Neural cell (in vitro differentiated cells): ENCODE results near the gene GTPBP3. TPM values are rescaled to one million over a fixed set of nuclear protein-coding genes. Genes with fewer than 3 reads are reported as not detected.

Experiments used
- H2AFZ ChIP-seq: fragments of 200-600, 300-800 bp; sonication (generic), shearing (Covaris generic); 2 replicates; pipeline ENCODE4 v1.6.0; 2014; ENCODE audit warnings: low read depth, mild to moderate bottlenecking, antibody characterized with exemption, low read length, moderate library complexity
- H3F3A ChIP-seq: fragments of 200-600 bp; shearing (Covaris generic); 2 replicates; pipeline ENCODE4 v1.6.1; 2016; ENCODE audit warnings: mild to moderate bottlenecking, moderate library complexity, mixed read lengths, antibody characterized with exemption, low read length; ENCODE audit not compliant: insufficient read depth, poor library complexity, severe bottlenecking
- H3K27ac ChIP-seq: fragments of 200-600, 300-800 bp; sonication (generic), shearing (Covaris generic); 2 replicates; pipeline ENCODE4 v1.5.1; 2014; ENCODE audit warnings: mild to moderate bottlenecking, low read length, moderate library complexity
- H3K27me3 ChIP-seq: fragments of 300-800, 200-600 bp; sonication (generic), shearing (Covaris generic); 2 replicates; pipeline ENCODE4 v1.6.0; 2014; ENCODE audit warnings: mild to moderate bottlenecking, low read depth, low read length, moderate library complexity; ENCODE audit not compliant: insufficient read depth
- H3K36me3 ChIP-seq: fragments of 300-800, 200-600 bp; sonication (generic), shearing (Covaris generic); 2 replicates; pipeline ENCODE4 v1.5.1; 2014; ENCODE audit warnings: mild to moderate bottlenecking, antibody characterized with exemption, low read length, moderate library complexity; ENCODE audit not compliant: insufficient read depth
- H3K4me2 ChIP-seq: fragments of 300-800, 200-600 bp; sonication (generic), shearing (Covaris generic); 2 replicates; pipeline ENCODE4 v1.6.0; 2014; ENCODE audit warnings: mild to moderate bottlenecking, low read length
- H3K4me3 ChIP-seq: fragments of 300-800, 200-600 bp; sonication (generic), shearing (Covaris generic); 2 replicates; pipeline ENCODE4 v1.5.1; 2014; ENCODE audit warnings: mild to moderate bottlenecking, low read length, moderate library complexity
- H3K79me2 ChIP-seq: fragments of 200-600 bp; shearing (Covaris generic); replicated peaks from 2 replicates; pipeline ENCODE4 v1.6.0; 2014; ENCODE audit warnings: mild to moderate bottlenecking, low read length, moderate library complexity; ENCODE audit not compliant: insufficient read depth
- H3K9ac ChIP-seq: fragments of 300-800, 200-600 bp; sonication (generic), shearing (Covaris generic); 2 replicates; pipeline ENCODE4 v1.6.1; 2016; ENCODE audit warnings: mild to moderate bottlenecking, low read length, mixed read lengths
- H3K9me2 ChIP-seq: fragments of 200-600 bp; shearing (Covaris generic); 2 replicates; pipeline ENCODE4 v1.6.1; 2016; ENCODE audit warnings: mild to moderate bottlenecking, low read length, mixed read lengths; ENCODE audit not compliant: insufficient read depth
- H3K9me3 ChIP-seq: fragments of 200-600, 300-800 bp; sonication (generic), shearing (Covaris generic); 2 replicates; pipeline ENCODE4 v1.6.1; 2016; ENCODE audit warnings: mild to moderate bottlenecking, mixed run types, low read length, moderate library complexity, mixed read lengths
- H4K20me1 ChIP-seq: fragments of 200-600 bp; shearing (Covaris generic); 2 replicates; pipeline ENCODE4 v1.6.1; 2016; ENCODE audit warnings: mild to moderate bottlenecking, mixed run types; ENCODE audit not compliant: insufficient read depth
- CTCF ChIP-seq: fragments of 450-650 bp; IDR thresholded peaks from 2 replicates; pipeline ENCODE4 v1.5.1; 2014; ENCODE audit warnings: antibody characterized with exemption, mild to moderate bottlenecking, moderate library complexity; ENCODE audit not compliant: poor library complexity, severe bottlenecking
- EP300 ChIP-seq: fragments of 450-650 bp; conservative IDR thresholded peaks from 2 replicates; pipeline ENCODE4 v1.6.1; 2014; ENCODE audit warnings: antibody characterized with exemption, mild to moderate bottlenecking, moderate library complexity; ENCODE audit not compliant: poor library complexity, severe bottlenecking
- EZH2 ChIP-seq: fragments of 200-600, 300-800 bp; shearing (Covaris generic), sonication (generic); IDR thresholded peaks from 2 replicates; pipeline ENCODE4 v1.6.1; 2014; ENCODE audit warnings: antibody characterized with exemption, low read length, borderline replicate concordance, mild to moderate bottlenecking; ENCODE audit not compliant: insufficient read depth, poor library complexity, severe bottlenecking
- MXI1 ChIP-seq: fragments of 450-650 bp; conservative IDR thresholded peaks from 2 replicates; pipeline ENCODE4 v1.6.1; 2014; ENCODE audit warnings: antibody characterized with exemption, mild to moderate bottlenecking; ENCODE audit not compliant: poor library complexity, severe bottlenecking
- POLR2AphosphoS5 ChIP-seq: IDR thresholded peaks from 2 replicates; pipeline ENCODE4 v1.6.1; 2012
- RAD21 ChIP-seq: fragments of 450-650 bp; conservative IDR thresholded peaks from 2 replicates; pipeline ENCODE4 v1.6.1; 2014; ENCODE audit warnings: antibody characterized with exemption, mild to moderate bottlenecking, moderate library complexity
- REST ChIP-seq: IDR thresholded peaks from 2 replicates; pipeline ENCODE4 v1.6.1; 2012; ENCODE audit warnings: borderline replicate concordance
- SMC3 ChIP-seq: fragments of 450-650 bp; conservative IDR thresholded peaks from 2 replicates; pipeline ENCODE4 v1.6.1; 2014; ENCODE audit warnings: antibody characterized with exemption, mild to moderate bottlenecking, moderate library complexity; ENCODE audit not compliant: poor library complexity
- TAF1 ChIP-seq: IDR thresholded peaks from 2 replicates; pipeline ENCODE4 v1.6.1; 2012; ENCODE audit warnings: low read depth
- polyA plus RNA-seq: library from polyadenylated mRNA; depleted of rRNA; stranded (reverse); fragments of >200 nt; gene quantifications from 2 replicates; pipeline ENCODE4 v1.2.3, GENCODE V29; 2014

GTPBP3 gene
- polyA plus RNA-seq, 1 donor from 2014 or later: 25.6 TPM

GRCh38 chr19:17331045-17331558 is 6.3 kb upstream of the GTPBP3 start:
- Histone ChIP-seq H3F3A (no peaks in the 10 kb centered on the region), H3K79me2 (peaks cover 7% of the 10 kb centered on the region), H3K9ac (no peak overlapping the region), H3K27ac (no peak overlapping the region), H2AFZ (no peak overlapping the region), H3K27me3 (no peaks in the 10 kb centered on the region), H3K4me3 (no peak overlapping the region), H3K9me3 (no peaks in the 10 kb centered on the region), H3K4me2 (no peak overlapping the region), H4K20me1 (no peaks in the 10 kb centered on the region), H3K9me2 (no peaks in the 10 kb centered on the region), H3K36me3 (no peaks in the 10 kb centered on the region)
- TF ChIP-seq RAD21: no peak
- no peak for TF ChIP-seq MXI1
- TF ChIP-seq EZH2: no peak
- no peak for TF ChIP-seq SMC3
- TF ChIP-seq EP300: no peak
- TF ChIP-seq TAF1: no peak
- no peak for TF ChIP-seq REST
- TF ChIP-seq POLR2AphosphoS5: no peak
- no peak for TF ChIP-seq CTCF

- Histone ChIP-seq H3K9me3 (no peaks in the 10 kb centered on the region), H3K27ac (no peak overlapping the region), H4K20me1 (no peaks in the 10 kb centered on the region), H3K27me3 (no peaks in the 10 kb centered on the region), H3K4me3 (peak overlapping the region; percentile 91), H3F3A (peaks cover 6% of the 10 kb centered on the region), H3K4me2 (no peak overlapping the region), H3K79me2 (peaks cover 7% of the 10 kb centered on the region), H3K9ac (no peak overlapping the region), H2AFZ (no peak overlapping the region), H3K9me2 (no peaks in the 10 kb centered on the region), H3K36me3 (no peaks in the 10 kb centered on the region)
- TF ChIP-seq EZH2: no peak
- no peak for TF ChIP-seq SMC3
- TF ChIP-seq EP300: no peak
- no peak for TF ChIP-seq RAD21
- no peak for TF ChIP-seq MXI1
- TF ChIP-seq REST: no peak
- TF ChIP-seq TAF1: no peak
- no peak for TF ChIP-seq POLR2AphosphoS5
- TF ChIP-seq CTCF: no peak
These were observed 5.0 kb upstream of the GTPBP3 start for GRCh38 chr19:17332360-17332676.
